Lung (tissue), 12 donors: ENCODE measurements around the gene OST4. TPM values are rescaled to one million over a fixed set of nuclear protein-coding genes. Genes with fewer than 3 reads are reported as not detected.

Experiments
- ATAC-seq: fragments of 200-7000 bp; cut with Tn5 transposase; one replicate; pipeline ENCODE4 v1.9.1; 2020; ENCODE audit warnings: moderate number of reproducible peaks; ENCODE audit not compliant: insufficient read depth, low FRiP score
- DNase-seq, 3 donors: peaks; one replicate each; pipeline ENCODE4 v3.0.0-alpha.2; 2013 to 2017
- H3K27ac ChIP-seq, 2 donors: one replicate each; pipeline ENCODE4 v1.5.1; 2013; ENCODE audit warnings: mild to moderate bottlenecking in 2 of 2, moderate library complexity in 2 of 2, control low read depth in 1 of 2, inconsistent platforms in 1 of 2, low read depth in 1 of 2, low read length in 1 of 2
- H3K27me3 ChIP-seq, 3 donors: one replicate each; pipeline ENCODE4 v1.5.1; 2013; ENCODE audit warnings: low read length in 2 of 3; ENCODE audit not compliant: control insufficient read depth in 3 of 3, insufficient read depth in 3 of 3
- H3K36me3 ChIP-seq, 4 donors: one replicate each; pipeline ENCODE4 v1.5.1; 2013; ENCODE audit warnings: low read length in 4 of 4, mild to moderate bottlenecking in 1 of 4, moderate library complexity in 1 of 4; ENCODE audit not compliant: control insufficient read depth in 4 of 4, insufficient read depth in 4 of 4
- H3K4me1 ChIP-seq, 5 donors: one replicate each; pipeline ENCODE4 v1.5.1; 2013; ENCODE audit warnings: low read length in 5 of 5, mild to moderate bottlenecking in 2 of 5, moderate library complexity in 1 of 5; ENCODE audit not compliant: control insufficient read depth in 5 of 5, insufficient read depth in 5 of 5
- H3K4me3 ChIP-seq: one replicate; pipeline ENCODE4 v1.5.1; 2013; ENCODE audit warnings: mild to moderate bottlenecking, control low read depth, moderate library complexity
- H3K9ac ChIP-seq, 2 donors: one replicate each; pipeline ENCODE4 v1.5.1; 2013; ENCODE audit warnings: low read length in 2 of 2, control low read depth in 1 of 2; ENCODE audit not compliant: insufficient read depth in 1 of 2
- H3K9me3 ChIP-seq, 4 donors: one replicate each; pipeline ENCODE4 v1.5.1; 2013; ENCODE audit warnings: low read length in 3 of 4, mild to moderate bottlenecking in 1 of 4, moderate library complexity in 1 of 4; ENCODE audit not compliant: control insufficient read depth in 4 of 4, insufficient read depth in 3 of 4
- CTCF ChIP-seq: IDR thresholded peaks from 2 replicates; pipeline ENCODE4 v1.5.1; 2012; ENCODE audit warnings: mild to moderate bottlenecking; ENCODE audit errors: control extremely low read depth, extremely low read depth
- WGBS, 2 donors: extraction: QIAGEN DNeasy Blood & Tissue Kit; methylation state at CpG; one replicate each; pipeline ENCODE4 v1.1.7; 2013; 5-methylcytosine and 5-hydroxymethylcytosine counted together
- polyA plus RNA-seq, 2 donors: library from polyadenylated mRNA; stranded (reverse); fragments of 200-250 nt; gene quantifications; one replicate each; pipeline ENCODE4 v1.2.1, GENCODE V29; 2013
- total RNA-seq, 2 donors: library from RNA; depleted of rRNA in 1 of 2; stranded (reverse); fragments of >200 nt in 1 of 2; gene quantifications; one replicate each; pipeline ENCODE4 v1.2.1, GENCODE V29; 2014 to 2021
- donor health status: control.
- donor health status: control.
- donor health status: Bipolar disorder and iron deficiency.
- donor health status: healthy.
- donor health status: DM: yes; HTN: yes; CAD: no.

Gene OST4
- total and polyA plus RNA-seq, 4 donors: 164 to 577 (median 309) TPM

GRCh38 chr2:27083410-27084296, 12.2 kb upstream of the OST4 start:
- Histone ChIP-seq H3K9ac (no peak overlapping the region), H3K9me3 (no peaks in the 10 kb centered on the region), H3K27ac (no peak overlapping the region), H3K27me3 (no peaks in the 10 kb centered on the region), H3K36me3 (peaks cover 0 to 52% (median 11%) of the 10 kb centered on the region in 4 donors), H3K4me3 (no peak overlapping the region), H3K4me1 (peaks cover 0 to 59% (median 6%) of the 10 kb centered on the region in 5 donors)
- no peak for ATAC-seq
- DNase-seq: no peak
- 92% methylated on average over 20 of the region's 20 CpGs for WGBS, 2 donors
- no peak for TF ChIP-seq CTCF

GRCh38 chr2:27082773-27083409, 11.4 kb upstream of the OST4 start:
- WGBS, 2 donors: 92 to 93% methylated on average over 26 to 27 of the region's 27 CpGs
- no peak for TF ChIP-seq CTCF
- no peak for ATAC-seq
- peaks cover 0 to 52% (median 11%) of the 10 kb centered on the region in 4 donors for H3K36me3 ChIP-seq
- no peak for DNase-seq
- no peaks in the 10 kb centered on the region for H3K27me3 ChIP-seq
- H3K4me1 ChIP-seq: peaks cover 0 to 61% (median 8%) of the 10 kb centered on the region in 5 donors
- no peak overlapping the region for H3K4me3 ChIP-seq
- no peak overlapping the region for H3K27ac ChIP-seq
- H3K9me3 ChIP-seq: no peaks in the 10 kb centered on the region
- no peak overlapping the region for H3K9ac ChIP-seq

GRCh38 chr2:27081984-27082772, 10.7 kb upstream of the OST4 start:
- no peak for DNase-seq
- Histone ChIP-seq H3K9ac (no peak overlapping the region), H3K4me1 (peaks cover 0 to 64% (median 13%) of the 10 kb centered on the region in 5 donors), H3K27ac (peak overlapping the region in 1 of 2 donors; percentile 30), H3K9me3 (no peaks in the 10 kb centered on the region), H3K4me3 (no peak overlapping the region), H3K27me3 (no peaks in the 10 kb centered on the region), H3K36me3 (peaks cover 0 to 52% (median 11%) of the 10 kb centered on the region in 4 donors)
- WGBS, 2 donors: 91 to 95% methylated on average over 36 to 38 of the region's 38 CpGs
- ATAC-seq: no peak
- TF ChIP-seq CTCF: no peak
